Measurements from ENCODE around the gene PIGT.

Gene PIGT

DNA sequence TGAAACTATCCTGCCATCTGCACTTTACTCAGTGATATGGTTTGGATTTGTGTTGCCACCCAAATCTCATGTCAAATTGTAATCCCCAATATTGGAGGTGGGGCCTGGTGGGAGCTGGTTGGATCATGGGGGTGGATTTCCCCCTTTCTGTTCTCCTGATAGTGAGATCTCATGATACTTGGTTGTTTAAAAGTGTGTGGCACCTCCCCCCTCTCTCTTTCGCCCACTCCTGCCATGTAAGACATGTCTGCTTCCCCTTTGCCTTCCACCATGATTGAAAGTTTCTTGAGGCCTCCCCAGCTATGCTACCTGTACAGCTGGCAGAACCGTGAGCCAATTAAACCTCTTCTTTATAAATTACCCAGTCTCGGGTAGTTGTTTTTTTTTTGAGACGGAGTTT is 18.0 kb downstream of the PIGT start:
- no peaks in the 10 kb centered on the region for H3K27me3 ChIP-seq (ENCODE audit: control insufficient read depth in 1 of 2, insufficient read depth in 2 of 2, low read length in 2 of 2)
- no peaks in the 10 kb centered on the region for H3K9me3 ChIP-seq (ENCODE audit: low read length)
- H3K4me3 ChIP-seq (ENCODE audit: low read depth in 1 of 2, low read length in 2 of 2) = no peak overlapping the region
- no peaks in the 10 kb centered on the region for H3K36me3 ChIP-seq (ENCODE audit: insufficient read depth, low read length)
- no peak overlapping the region for H3K9ac ChIP-seq (ENCODE audit: low read length)
- H3K4me1 ChIP-seq (ENCODE audit: insufficient read depth, low read length) = no peaks in the 10 kb centered on the region
- H3K27ac ChIP-seq (ENCODE audit: low read depth, low read length) = no peak overlapping the region

DNA sequence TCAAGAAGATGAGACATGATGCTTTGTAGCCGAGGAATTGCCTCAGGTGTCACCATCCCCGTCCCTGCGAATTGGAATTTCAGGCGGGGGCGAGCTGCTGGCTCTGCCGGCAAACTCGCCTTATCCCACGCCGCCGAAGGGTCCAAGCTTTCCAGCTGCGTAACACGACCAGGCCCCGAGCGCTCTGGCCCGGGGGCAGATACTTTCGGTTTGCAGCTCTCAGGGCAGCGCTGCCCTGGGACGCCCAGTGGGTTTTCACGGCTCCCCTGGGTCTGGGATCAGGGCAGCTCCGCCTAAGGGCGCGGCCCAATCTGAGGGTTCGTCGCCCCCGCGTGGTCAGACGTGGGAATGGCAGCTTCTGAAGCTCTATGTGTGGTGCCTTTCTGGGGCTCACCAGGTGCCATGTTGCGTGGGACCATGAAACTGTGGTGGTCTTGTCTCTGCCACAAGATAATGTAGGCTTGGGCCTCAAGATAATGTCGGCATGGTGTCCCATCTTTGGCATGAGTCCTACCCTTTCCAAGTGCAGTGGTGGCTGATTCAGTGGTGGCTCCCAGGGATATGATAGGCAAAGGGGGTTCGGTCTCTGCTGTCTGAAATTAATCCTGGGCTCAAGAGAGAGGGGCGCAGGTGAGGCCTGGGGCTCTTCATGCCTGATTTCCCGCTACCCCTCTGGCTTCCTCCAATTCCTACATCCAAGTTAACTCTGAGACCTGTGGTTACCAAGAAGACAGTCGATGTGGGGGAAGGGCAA is 21.0 kb downstream of the PIGT start:
- peak overlapping the region; percentile 67 for H3K27ac ChIP-seq (ENCODE audit: low read depth, low read length)
- peak overlapping the region; percentile 48 to 64 for H3K4me3 ChIP-seq (ENCODE audit: low read depth in 1 of 2, low read length in 2 of 2)
- H3K27me3 ChIP-seq (ENCODE audit: control insufficient read depth in 1 of 2, insufficient read depth in 2 of 2, low read length in 2 of 2) = no peaks in the 10 kb centered on the region
- no peaks in the 10 kb centered on the region for H3K4me1 ChIP-seq (ENCODE audit: insufficient read depth, low read length)
- H3K9me3 ChIP-seq (ENCODE audit: low read length) = no peaks in the 10 kb centered on the region
- peak overlapping the region; percentile 67 for H3K9ac ChIP-seq (ENCODE audit: low read length)
- H3K36me3 ChIP-seq (ENCODE audit: insufficient read depth, low read length) = no peaks in the 10 kb centered on the region

DNA sequence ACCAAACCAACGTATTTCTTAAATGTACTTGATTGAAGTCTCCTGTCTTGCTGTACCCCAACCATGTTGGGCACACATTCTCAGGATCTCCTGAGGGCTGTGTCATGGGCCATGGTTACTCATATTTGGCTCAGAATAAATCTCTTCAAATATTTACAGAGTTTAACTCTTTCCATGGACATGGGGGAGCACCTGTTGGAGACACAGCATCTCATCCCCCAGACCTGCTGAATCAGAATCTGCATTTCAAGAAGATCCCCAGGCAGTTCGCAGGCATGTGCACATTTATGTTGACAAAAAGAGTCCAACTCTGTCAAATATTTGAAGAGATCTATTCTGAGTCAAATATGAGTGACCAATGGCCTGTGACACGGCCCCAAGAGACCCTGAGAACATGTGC is 24.5 kb downstream of the PIGT start:
- H3K4me1 ChIP-seq (ENCODE audit: insufficient read depth, low read length) = no peaks in the 10 kb centered on the region
- H3K4me3 ChIP-seq (ENCODE audit: low read depth in 1 of 2, low read length in 2 of 2) = no peak overlapping the region
- no peaks in the 10 kb centered on the region for H3K36me3 ChIP-seq (ENCODE audit: insufficient read depth, low read length)
- H3K9me3 ChIP-seq (ENCODE audit: low read length) = no peaks in the 10 kb centered on the region
- no peak overlapping the region for H3K27ac ChIP-seq (ENCODE audit: low read depth, low read length)
- no peaks in the 10 kb centered on the region for H3K27me3 ChIP-seq (ENCODE audit: control insufficient read depth in 1 of 2, insufficient read depth in 2 of 2, low read length in 2 of 2)
- no peak overlapping the region for H3K9ac ChIP-seq (ENCODE audit: low read length)

DNA sequence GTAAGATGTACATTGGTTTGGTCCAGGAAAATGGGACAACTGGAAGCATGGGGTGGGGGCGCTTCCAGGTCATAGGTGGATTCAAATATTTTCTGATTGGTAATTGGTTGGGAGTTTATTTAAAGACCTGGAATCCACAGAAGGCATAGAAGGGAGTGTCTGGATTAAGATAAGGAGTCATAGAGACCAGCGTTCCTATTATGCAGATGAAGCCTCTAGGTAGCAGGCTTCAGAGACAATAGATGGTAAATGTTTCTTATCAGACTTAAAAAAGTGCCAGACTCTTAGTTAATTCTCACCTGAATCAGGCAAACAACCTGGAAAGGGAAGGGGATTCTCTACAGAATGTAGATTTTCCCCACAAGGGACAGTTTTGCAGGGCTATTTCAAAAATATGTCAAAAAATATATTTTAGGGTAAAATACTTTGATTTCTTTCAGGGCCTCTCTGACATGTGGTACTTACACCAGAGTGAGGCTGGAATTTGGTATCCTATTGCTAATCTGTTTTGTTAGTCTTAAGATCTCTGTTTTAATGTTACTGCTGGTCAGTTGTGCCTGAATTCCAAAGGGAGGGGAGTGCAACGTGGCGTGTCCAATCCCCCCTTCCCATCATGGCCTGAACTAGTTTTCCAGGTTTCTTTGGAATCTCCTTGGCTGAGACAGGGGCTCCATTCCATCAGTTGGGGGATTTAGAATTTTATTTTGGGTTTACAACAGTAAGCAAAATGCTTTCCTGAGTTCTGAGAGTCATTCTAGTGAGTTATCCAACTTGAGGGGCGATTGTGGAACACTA is 25.1 kb downstream of the PIGT start:
- Histone ChIP-seq H3K9ac (ENCODE audit: low read length) (no peak overlapping the region), H3K4me1 (ENCODE audit: insufficient read depth, low read length) (no peaks in the 10 kb centered on the region), H3K4me3 (ENCODE audit: low read depth in 1 of 2, low read length in 2 of 2) (no peak overlapping the region), H3K36me3 (ENCODE audit: insufficient read depth, low read length) (no peaks in the 10 kb centered on the region), H3K9me3 (ENCODE audit: low read length) (no peaks in the 10 kb centered on the region), H3K27me3 (ENCODE audit: control insufficient read depth in 1 of 2, insufficient read depth in 2 of 2, low read length in 2 of 2) (no peaks in the 10 kb centered on the region), H3K27ac (ENCODE audit: low read depth, low read length) (no peak overlapping the region)

DNA sequence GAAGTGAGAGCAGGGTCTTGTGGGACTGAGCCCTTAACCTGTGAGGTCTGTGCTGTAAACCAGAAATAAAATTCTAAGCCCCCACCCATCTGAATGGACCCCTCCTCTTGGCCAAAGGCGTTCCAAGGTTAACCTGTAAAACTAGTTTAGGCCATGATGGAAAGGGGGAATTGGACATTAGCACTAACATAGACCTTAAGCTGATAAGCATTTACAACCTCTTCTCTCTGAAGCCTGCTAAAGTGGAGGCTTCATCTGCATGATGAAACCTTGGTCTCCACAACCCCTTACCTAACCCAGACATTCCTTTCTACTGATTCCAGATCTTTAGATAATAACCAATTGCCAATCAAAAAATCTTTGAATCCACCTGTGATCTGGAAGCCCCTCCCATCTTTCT is 25.8 kb downstream of the PIGT start:
- Histone ChIP-seq H3K36me3 (ENCODE audit: insufficient read depth, low read length) (no peaks in the 10 kb centered on the region), H3K4me1 (ENCODE audit: insufficient read depth, low read length) (no peaks in the 10 kb centered on the region), H3K27ac (ENCODE audit: low read depth, low read length) (no peak overlapping the region), H3K9me3 (ENCODE audit: low read length) (no peaks in the 10 kb centered on the region), H3K4me3 (ENCODE audit: low read depth in 1 of 2, low read length in 2 of 2) (no peak overlapping the region), H3K27me3 (ENCODE audit: control insufficient read depth in 1 of 2, insufficient read depth in 2 of 2, low read length in 2 of 2) (no peaks in the 10 kb centered on the region), H3K9ac (ENCODE audit: low read length) (no peak overlapping the region)

DNA sequence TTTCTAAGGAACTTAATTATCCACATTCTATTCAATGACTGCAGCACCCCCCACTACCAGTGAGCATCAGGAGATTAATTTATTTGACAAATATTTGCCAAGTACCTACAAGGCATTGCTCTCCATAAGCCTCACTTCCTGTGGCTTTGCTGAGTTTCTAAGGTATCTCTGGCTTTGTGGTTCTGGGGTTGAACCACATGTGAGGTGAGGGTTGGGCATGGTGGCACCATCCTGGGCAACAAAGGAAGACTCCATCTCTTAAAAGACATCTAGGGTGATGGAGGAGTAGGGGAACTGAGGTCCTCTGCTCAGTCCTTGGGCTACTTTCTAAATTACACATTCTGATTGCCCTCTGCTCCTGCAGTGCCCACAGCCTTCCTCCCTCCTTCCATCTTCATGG is 28.1 kb downstream of the PIGT start:
- Histone ChIP-seq H3K27me3 (ENCODE audit: control insufficient read depth in 1 of 2, insufficient read depth in 2 of 2, low read length in 2 of 2) (no peaks in the 10 kb centered on the region), H3K4me1 (ENCODE audit: insufficient read depth, low read length) (peaks cover 18% of the 10 kb centered on the region), H3K9ac (ENCODE audit: low read length) (no peak overlapping the region), H3K9me3 (ENCODE audit: low read length) (no peaks in the 10 kb centered on the region), H3K4me3 (ENCODE audit: low read depth in 1 of 2, low read length in 2 of 2) (no peak overlapping the region), H3K36me3 (ENCODE audit: insufficient read depth, low read length) (no peaks in the 10 kb centered on the region), H3K27ac (ENCODE audit: low read depth, low read length) (no peak overlapping the region)

DNA sequence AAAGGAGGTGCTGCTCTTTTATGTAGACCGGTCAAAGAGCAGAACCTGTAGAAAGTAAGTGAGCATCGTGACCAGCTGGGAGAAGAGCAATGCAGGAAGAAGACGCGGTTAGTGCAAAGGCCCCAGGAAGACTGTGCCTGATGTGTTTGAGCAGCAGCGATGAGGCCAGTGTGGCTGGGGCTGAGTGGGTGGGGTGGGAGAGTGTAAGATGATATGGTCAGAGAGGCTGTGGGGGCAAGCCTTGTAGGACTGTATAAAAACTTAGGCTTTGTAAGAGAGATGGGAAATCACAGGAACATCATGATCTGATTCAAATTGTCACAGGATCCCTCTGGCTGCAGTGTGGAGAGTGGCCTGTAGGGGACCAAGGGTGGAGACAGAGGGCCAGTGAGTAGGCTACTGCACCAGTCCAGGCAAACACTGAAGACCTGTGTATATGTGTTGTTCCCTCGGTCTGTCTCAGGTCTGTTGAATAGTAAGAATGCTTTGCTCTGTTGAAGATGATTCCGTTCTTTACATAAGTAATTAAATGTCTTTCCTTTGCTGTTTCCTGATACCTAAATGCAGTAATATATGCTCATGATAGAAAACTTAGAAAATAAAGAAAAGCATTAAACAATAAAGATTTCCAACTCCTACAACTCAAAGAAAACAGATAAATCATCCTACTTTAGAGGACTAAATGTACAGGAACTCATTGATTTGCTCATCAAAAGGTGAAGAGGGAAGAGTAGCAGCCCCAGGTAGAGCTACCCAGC is 30.0 kb downstream of the PIGT start:
- H3K27me3 ChIP-seq (ENCODE audit: control insufficient read depth in 1 of 2, insufficient read depth in 2 of 2, low read length in 2 of 2) = no peaks in the 10 kb centered on the region
- no peaks in the 10 kb centered on the region for H3K9me3 ChIP-seq (ENCODE audit: low read length)
- no peak overlapping the region for H3K9ac ChIP-seq (ENCODE audit: low read length)
- no peak overlapping the region for H3K4me3 ChIP-seq (ENCODE audit: low read depth in 1 of 2, low read length in 2 of 2)
- H3K36me3 ChIP-seq (ENCODE audit: insufficient read depth, low read length) = no peaks in the 10 kb centered on the region
- H3K4me1 ChIP-seq (ENCODE audit: insufficient read depth, low read length) = peaks cover 30% of the 10 kb centered on the region
- no peak overlapping the region for H3K27ac ChIP-seq (ENCODE audit: low read depth, low read length)

DNA sequence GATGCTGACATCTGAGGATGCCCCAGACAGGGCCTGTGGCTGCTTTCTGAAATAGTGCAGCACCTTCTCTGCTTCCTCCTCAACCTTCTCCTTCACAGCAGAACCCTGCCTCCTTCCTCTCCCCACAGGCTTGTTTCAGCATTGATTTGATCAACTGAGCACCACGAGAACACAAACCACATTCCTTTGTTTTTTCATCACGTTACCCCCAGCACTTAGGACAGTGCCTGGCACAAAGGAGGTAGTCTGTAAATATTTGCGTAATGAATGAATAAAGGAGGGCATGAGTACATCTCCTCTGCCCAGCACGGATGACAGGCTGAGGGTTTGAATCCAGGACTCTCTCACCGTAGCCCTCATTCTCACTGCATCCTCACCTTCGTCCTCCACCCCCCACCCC is 32.3 kb downstream of the PIGT start:
- Histone ChIP-seq H3K9me3 (ENCODE audit: low read length) (no peaks in the 10 kb centered on the region), H3K27ac (ENCODE audit: low read depth, low read length) (peak overlapping the region; percentile 59), H3K9ac (ENCODE audit: low read length) (no peak overlapping the region), H3K27me3 (ENCODE audit: control insufficient read depth in 1 of 2, insufficient read depth in 2 of 2, low read length in 2 of 2) (no peaks in the 10 kb centered on the region), H3K4me1 (ENCODE audit: insufficient read depth, low read length) (peaks cover 30% of the 10 kb centered on the region), H3K36me3 (ENCODE audit: insufficient read depth, low read length) (no peaks in the 10 kb centered on the region), H3K4me3 (ENCODE audit: low read depth in 1 of 2, low read length in 2 of 2) (no peak overlapping the region)

DNA sequence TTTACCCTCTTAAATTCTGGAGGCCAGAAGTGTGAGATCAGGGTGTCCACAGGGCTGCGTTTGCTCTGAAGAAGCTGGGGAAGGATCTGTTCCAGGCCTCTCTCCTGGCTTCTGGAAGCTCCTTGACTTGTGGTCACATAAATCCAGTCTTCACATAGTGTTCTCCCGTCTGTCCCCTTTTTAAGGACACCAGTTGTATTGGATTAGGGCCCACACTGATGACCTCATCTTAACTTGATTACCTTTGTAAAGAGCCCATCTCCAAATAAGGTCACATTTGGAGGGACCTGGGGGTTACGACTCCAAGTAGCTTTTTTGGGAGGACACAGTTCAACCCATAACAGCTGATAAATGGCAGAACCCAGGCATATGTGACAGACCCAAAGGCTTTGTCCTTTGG is 33.6 kb downstream of the PIGT start:
- Histone ChIP-seq H3K4me3 (ENCODE audit: low read depth in 1 of 2, low read length in 2 of 2) (no peak overlapping the region), H3K36me3 (ENCODE audit: insufficient read depth, low read length) (no peaks in the 10 kb centered on the region), H3K9ac (ENCODE audit: low read length) (peak overlapping the region; percentile 11), H3K4me1 (ENCODE audit: insufficient read depth, low read length) (peaks cover 30% of the 10 kb centered on the region), H3K27me3 (ENCODE audit: control insufficient read depth in 1 of 2, insufficient read depth in 2 of 2, low read length in 2 of 2) (no peaks in the 10 kb centered on the region), H3K27ac (ENCODE audit: low read depth, low read length) (peak overlapping the region; percentile 74), H3K9me3 (ENCODE audit: low read length) (no peaks in the 10 kb centered on the region)

DNA sequence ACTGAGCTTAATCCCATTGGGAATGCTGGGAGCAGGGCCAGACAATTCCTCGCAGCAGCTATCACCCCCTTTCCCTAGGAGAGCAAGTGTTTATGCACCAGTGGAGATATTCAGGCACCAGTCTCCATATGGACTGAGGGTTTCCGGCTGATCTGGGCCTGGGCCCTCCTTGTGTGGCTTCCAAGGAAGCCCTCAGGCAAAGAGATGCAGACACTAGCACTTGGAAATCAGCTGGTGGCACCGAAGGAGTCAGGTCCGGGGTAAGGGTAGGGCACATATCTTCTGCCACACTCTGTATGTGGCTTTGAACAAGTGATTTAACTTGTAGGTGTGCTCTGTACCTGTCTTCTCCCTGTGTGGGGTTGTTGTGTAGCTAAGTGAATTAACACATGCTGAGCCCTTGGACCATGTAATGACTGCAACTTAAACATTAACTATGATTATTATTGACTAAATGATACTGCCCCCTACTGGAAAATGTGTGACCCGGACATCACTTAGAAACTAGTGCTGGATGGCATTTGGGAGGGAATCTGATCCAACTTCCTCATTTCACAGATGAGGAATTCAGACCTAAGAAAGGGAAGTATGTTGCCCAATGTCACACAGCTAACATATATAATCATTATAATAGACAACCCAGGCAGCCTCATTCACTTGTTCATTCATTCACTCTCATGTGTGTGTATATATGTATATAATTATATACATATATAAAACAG is 34.3 kb downstream of the PIGT start:
- H3K4me3 ChIP-seq (ENCODE audit: low read depth in 1 of 2, low read length in 2 of 2) = no peak overlapping the region
- no peaks in the 10 kb centered on the region for H3K27me3 ChIP-seq (ENCODE audit: control insufficient read depth in 1 of 2, insufficient read depth in 2 of 2, low read length in 2 of 2)
- peak overlapping the region; percentile 11 for H3K9ac ChIP-seq (ENCODE audit: low read length)
- no peaks in the 10 kb centered on the region for H3K36me3 ChIP-seq (ENCODE audit: insufficient read depth, low read length)
- H3K27ac ChIP-seq (ENCODE audit: low read depth, low read length) = peak overlapping the region; percentile 74
- H3K4me1 ChIP-seq (ENCODE audit: insufficient read depth, low read length) = peaks cover 30% of the 10 kb centered on the region
- no peaks in the 10 kb centered on the region for H3K9me3 ChIP-seq (ENCODE audit: low read length)

DNA sequence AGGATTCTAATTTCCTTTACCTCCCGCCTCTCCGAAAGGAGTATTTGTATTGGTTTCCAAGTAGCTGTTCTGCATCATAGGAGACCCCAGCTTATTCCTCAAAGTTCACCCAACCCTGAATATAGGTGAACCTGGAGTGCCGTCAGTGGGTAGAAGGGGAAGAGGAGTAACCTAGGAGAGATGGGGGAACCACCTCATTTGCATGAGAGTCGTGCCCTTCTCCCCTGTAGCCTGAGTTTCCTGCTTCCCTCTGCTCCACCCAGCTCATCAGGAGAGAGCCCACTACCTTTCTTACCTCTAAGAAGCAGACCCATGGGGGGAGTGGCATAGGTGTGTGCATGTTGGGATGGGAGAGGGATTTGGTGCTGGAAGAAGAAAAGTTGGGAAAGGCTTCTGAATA is 36.3 kb downstream of the PIGT start:
- no peak overlapping the region for H3K27ac ChIP-seq (ENCODE audit: low read depth, low read length)
- no peak overlapping the region for H3K9ac ChIP-seq (ENCODE audit: low read length)
- H3K4me3 ChIP-seq (ENCODE audit: low read depth in 1 of 2, low read length in 2 of 2) = no peak overlapping the region
- no peaks in the 10 kb centered on the region for H3K27me3 ChIP-seq (ENCODE audit: control insufficient read depth in 1 of 2, insufficient read depth in 2 of 2, low read length in 2 of 2)
- H3K9me3 ChIP-seq (ENCODE audit: low read length) = no peaks in the 10 kb centered on the region
- H3K4me1 ChIP-seq (ENCODE audit: insufficient read depth, low read length) = peaks cover 30% of the 10 kb centered on the region
- no peaks in the 10 kb centered on the region for H3K36me3 ChIP-seq (ENCODE audit: insufficient read depth, low read length)
